Liver (tissue), 9 donors: Measurements from ENCODE around the gene CC2D1B. TPM values are rescaled to one million over a fixed set of nuclear protein-coding genes. Genes with fewer than 3 reads are reported as not detected.

Source experiments
- DNase-seq: peaks from one replicate; pipeline ENCODE4 v3.0.0-alpha.2; 2017; ENCODE audit warnings: low spot score
- H3K27ac ChIP-seq, 2 donors: one replicate each; pipeline ENCODE4 v1.7.0; 2013; ENCODE audit warnings: inconsistent platforms in 2 of 2, low read length in 2 of 2, control low read depth in 1 of 2, low read depth in 1 of 2, mild to moderate bottlenecking in 1 of 2
- H3K27me3 ChIP-seq, 4 donors: one replicate each; pipeline versions ENCODE4 v1.6.1 to v1.7.0; 2013; ENCODE audit warnings: low read length in 3 of 4, inconsistent platforms in 1 of 4, mild to moderate bottlenecking in 1 of 4, moderate library complexity in 1 of 4; ENCODE audit not compliant: control insufficient read depth in 4 of 4, insufficient read depth in 4 of 4
- H3K36me3 ChIP-seq, 4 donors: one replicate each; pipeline versions ENCODE4 v1.6.1 to v1.7.0; 2013; ENCODE audit warnings: low read length in 3 of 4, mild to moderate bottlenecking in 3 of 4, low read depth in 1 of 4, moderate library complexity in 1 of 4; ENCODE audit not compliant: control insufficient read depth in 4 of 4, insufficient read depth in 3 of 4
- H3K4me1 ChIP-seq, 4 donors: one replicate each; pipeline versions ENCODE4 v1.6.1 to v1.7.0; 2013; ENCODE audit warnings: low read length in 3 of 4, mild to moderate bottlenecking in 3 of 4, moderate library complexity in 1 of 4; ENCODE audit not compliant: control insufficient read depth in 4 of 4, insufficient read depth in 4 of 4
- H3K4me3 ChIP-seq, 3 donors: one replicate each; pipeline versions ENCODE4 v1.6.1 to v1.7.0; 2013; ENCODE audit warnings: low read length in 3 of 3, control low read depth in 1 of 3, low read depth in 1 of 3, mild to moderate bottlenecking in 1 of 3
- H3K9ac ChIP-seq, 2 donors: one replicate each; pipeline ENCODE4 v1.7.0; 2013; ENCODE audit warnings: low read length in 2 of 2, mild to moderate bottlenecking in 2 of 2, moderate library complexity in 2 of 2, control low read depth in 1 of 2, low read depth in 1 of 2
- H3K9me3 ChIP-seq, 4 donors: one replicate each; pipeline versions ENCODE4 v1.6.1 to v1.7.0; 2013; ENCODE audit warnings: low read length in 3 of 4; ENCODE audit not compliant: control insufficient read depth in 4 of 4
- CTCF ChIP-seq: fragments of 150-350 bp; IDR thresholded peaks from 2 replicates; pipeline ENCODE4 v1.5.1; 2017; ENCODE audit warnings: improper control_type of control experiment, low read depth, low read length; ENCODE audit not compliant: missing input control
- EGR1 ChIP-seq, 2 donors: IDR thresholded peaks; 2 replicates each; pipeline ENCODE4 v1.6.1; 2016 to 2018; ENCODE audit warnings: antibody characterized with exemption in 2 of 2, low read depth in 2 of 2
- FOXA1 ChIP-seq: IDR thresholded peaks from 2 replicates; pipeline ENCODE4 v1.6.1; 2016; ENCODE audit warnings: antibody characterized with exemption
- FOXA2 ChIP-seq: IDR thresholded peaks from 2 replicates; pipeline ENCODE4 v1.6.1; 2016; ENCODE audit warnings: antibody characterized with exemption
- GABPA ChIP-seq, 2 donors: IDR thresholded peaks in 1 of 2; conservative IDR thresholded peaks in 1 of 2; 2 replicates each; pipeline ENCODE4 v1.6.1; 2016; ENCODE audit warnings: antibody characterized with exemption in 2 of 2, mild to moderate bottlenecking in 1 of 2, moderate library complexity in 1 of 2
- HNF4A ChIP-seq, 2 donors: conservative IDR thresholded peaks; 2 replicates each; pipeline ENCODE4 v1.6.1; 2016; ENCODE audit warnings: antibody characterized with exemption in 2 of 2, mild to moderate bottlenecking in 2 of 2
- HNF4G ChIP-seq: IDR thresholded peaks from 2 replicates; pipeline ENCODE4 v1.6.1; 2016; ENCODE audit warnings: antibody characterized with exemption
- JUND ChIP-seq, 2 donors: IDR thresholded peaks; 2 replicates each; pipeline ENCODE4 v1.6.1; 2016; ENCODE audit warnings: antibody characterized with exemption in 2 of 2
- MAX ChIP-seq: IDR thresholded peaks from 2 replicates; pipeline ENCODE4 v1.6.1; 2016; ENCODE audit warnings: antibody characterized with exemption
- NR2F2 ChIP-seq: IDR thresholded peaks from 2 replicates; pipeline ENCODE4 v1.6.1; 2016; ENCODE audit warnings: antibody characterized with exemption
- RAD21 ChIP-seq, 2 donors: IDR thresholded peaks; 2 replicates each; pipeline ENCODE4 v1.6.1; 2016; ENCODE audit warnings: antibody characterized with exemption in 2 of 2, mild to moderate bottlenecking in 2 of 2
- RXRA ChIP-seq, 2 donors: IDR thresholded peaks; 2 replicates each; pipeline ENCODE4 v1.6.1; 2017 to 2018; ENCODE audit warnings: antibody characterized with exemption in 2 of 2, mild to moderate bottlenecking in 1 of 2
- SP1 ChIP-seq: IDR thresholded peaks from 2 replicates; pipeline ENCODE4 v1.6.1; 2018; ENCODE audit warnings: antibody characterized with exemption, mild to moderate bottlenecking
- TAF1 ChIP-seq: conservative IDR thresholded peaks from 2 replicates; pipeline ENCODE4 v1.6.1; 2016; ENCODE audit warnings: antibody characterized with exemption, mild to moderate bottlenecking
- YY1 ChIP-seq: IDR thresholded peaks from 2 replicates; pipeline ENCODE4 v1.6.1; 2016; ENCODE audit warnings: antibody characterized with exemption, mild to moderate bottlenecking
- ZBTB33 ChIP-seq: IDR thresholded peaks from 2 replicates; pipeline ENCODE4 v1.6.1; 2016; ENCODE audit warnings: antibody characterized with exemption
- WGBS: extraction: QIAGEN DNeasy Blood & Tissue Kit; methylation state at CpG from one replicate; pipeline ENCODE4 v1.1.7; 2013; 5-methylcytosine and 5-hydroxymethylcytosine counted together
- polyA plus RNA-seq, 2 donors: library from polyadenylated mRNA; stranded (reverse) in 1 of 2; unstranded in 1 of 2; fragments of 200-250 nt in 1 of 2; fragments of >200 nt in 1 of 2; fragmentation: Nextera tagmentation in 1 of 2; extraction: Ambion mirVana in 1 of 2; gene quantifications; one replicate each; pipeline versions ENCODE4 v1.2.1 to v1.2.3, GENCODE V29; 2013 to 2015
- total RNA-seq, 2 donors: library from RNA; depleted of rRNA; stranded (reverse); fragments of >200 nt; gene quantifications; one replicate each; pipeline ENCODE4 v1.2.3, GENCODE V29; 2014
- TF ChIP-seq, protein P1 (sequence below): IDR thresholded peaks from 2 replicates; pipeline ENCODE4 v1.6.1; 2016; ENCODE audit warnings: antibody characterized with exemption, mild to moderate bottlenecking
- TF ChIP-seq, protein P2 (sequence below): IDR thresholded peaks from 2 replicates; pipeline ENCODE4 v1.6.1; 2016; ENCODE audit warnings: antibody characterized with exemption
- donor health status: healthy.
- donor health status: healthy.
- donor health status: healthy.
- donor health status: healthy.
- donor health status: healthy.

Gene CC2D1B
- total and polyA plus RNA-seq, 4 donors: 4.5 to 15.7 (median 7.5) TPM

DNA sequence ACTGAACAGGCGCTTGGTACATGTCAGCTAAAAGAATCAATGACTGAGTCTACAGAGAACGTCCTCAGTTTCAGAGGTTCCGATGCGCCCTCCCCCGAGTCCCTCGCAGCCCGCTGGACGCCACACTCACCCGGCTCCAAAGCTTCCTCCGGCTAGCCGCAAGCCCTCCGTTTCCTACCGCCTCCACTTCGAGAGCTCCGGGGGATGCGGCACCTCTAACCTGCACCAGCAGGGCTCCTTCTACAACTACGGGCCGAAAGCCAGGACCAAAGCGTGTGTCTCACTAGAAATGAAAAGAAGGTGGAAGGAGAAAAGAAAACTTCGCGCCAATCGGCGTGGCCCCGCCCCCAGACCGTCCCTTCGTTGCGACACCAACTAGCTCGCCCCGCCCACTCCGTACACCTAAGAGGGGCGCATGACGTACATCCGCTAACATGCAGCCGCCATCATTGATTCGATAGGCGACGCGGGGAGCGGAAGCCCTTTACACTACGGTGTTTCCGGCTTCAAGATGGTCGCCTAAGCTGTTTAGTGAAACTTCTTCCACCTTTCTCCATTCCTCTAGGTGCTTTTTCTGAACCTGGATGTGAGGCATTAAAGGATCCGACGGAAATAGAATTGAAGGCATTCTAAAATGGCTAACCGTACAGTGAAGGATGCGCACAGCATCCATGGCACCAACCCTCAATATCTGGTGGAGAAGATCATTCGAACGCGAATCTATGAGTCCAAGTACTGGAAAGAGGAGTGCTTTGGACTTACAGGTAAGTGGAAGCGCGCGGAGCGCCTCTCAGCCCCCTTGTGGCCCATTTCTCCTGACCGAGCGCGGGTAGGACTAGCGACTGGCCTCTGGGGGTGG lies 38.3 kb upstream of the CC2D1B start, which contains the start of the genes ORC1 and PRPF38A:
Gene ORC1, minus strand, starts transcription at position 308 of the 859 bp plus-strand sequence. CDS start 2,200 bp downstream, outside the sequence.
Gene PRPF38A, plus strand, starts transcription at position 487 of the 859 bp plus-strand sequence. Its CDS starts 148 bp downstream, at position 635.
- TF ChIP-seq HNF4G (no peak), ZBTB33 (peak; percentile 31), RXRA (IDR thresholded peaks at IDR 0.05) (peak; percentile 18 to 20), SP1 (peak; percentile 67), TAF1 (peak; percentile 67), CTCF (no peak), RAD21 (IDR thresholded peaks at IDR 0.05) (peak; percentile 29 to 59), FOXA2 (no peak), FOXA1 (no peak), EGR1 (IDR thresholded peaks at IDR 0.05; ENCODE audit: low read depth in 2 of 2) (peak in 1 of 2 donors; percentile 38), HNF4A (conservative IDR thresholded peaks at IDR 0.05) (peak in 1 of 2 donors; percentile 4), YY1 (peak; percentile 99), NR2F2 (no peak), GABPA (IDR thresholded peaks at IDR 0.05 in 1 of 2, conservative IDR thresholded peaks at IDR 0.05 in 1 of 2) (peak; percentile 96 to 99), MAX (no peak), JUND (IDR thresholded peaks at IDR 0.05) (peak in 1 of 2 donors; percentile 27)
- TF ChIP-seq, protein P1, sequence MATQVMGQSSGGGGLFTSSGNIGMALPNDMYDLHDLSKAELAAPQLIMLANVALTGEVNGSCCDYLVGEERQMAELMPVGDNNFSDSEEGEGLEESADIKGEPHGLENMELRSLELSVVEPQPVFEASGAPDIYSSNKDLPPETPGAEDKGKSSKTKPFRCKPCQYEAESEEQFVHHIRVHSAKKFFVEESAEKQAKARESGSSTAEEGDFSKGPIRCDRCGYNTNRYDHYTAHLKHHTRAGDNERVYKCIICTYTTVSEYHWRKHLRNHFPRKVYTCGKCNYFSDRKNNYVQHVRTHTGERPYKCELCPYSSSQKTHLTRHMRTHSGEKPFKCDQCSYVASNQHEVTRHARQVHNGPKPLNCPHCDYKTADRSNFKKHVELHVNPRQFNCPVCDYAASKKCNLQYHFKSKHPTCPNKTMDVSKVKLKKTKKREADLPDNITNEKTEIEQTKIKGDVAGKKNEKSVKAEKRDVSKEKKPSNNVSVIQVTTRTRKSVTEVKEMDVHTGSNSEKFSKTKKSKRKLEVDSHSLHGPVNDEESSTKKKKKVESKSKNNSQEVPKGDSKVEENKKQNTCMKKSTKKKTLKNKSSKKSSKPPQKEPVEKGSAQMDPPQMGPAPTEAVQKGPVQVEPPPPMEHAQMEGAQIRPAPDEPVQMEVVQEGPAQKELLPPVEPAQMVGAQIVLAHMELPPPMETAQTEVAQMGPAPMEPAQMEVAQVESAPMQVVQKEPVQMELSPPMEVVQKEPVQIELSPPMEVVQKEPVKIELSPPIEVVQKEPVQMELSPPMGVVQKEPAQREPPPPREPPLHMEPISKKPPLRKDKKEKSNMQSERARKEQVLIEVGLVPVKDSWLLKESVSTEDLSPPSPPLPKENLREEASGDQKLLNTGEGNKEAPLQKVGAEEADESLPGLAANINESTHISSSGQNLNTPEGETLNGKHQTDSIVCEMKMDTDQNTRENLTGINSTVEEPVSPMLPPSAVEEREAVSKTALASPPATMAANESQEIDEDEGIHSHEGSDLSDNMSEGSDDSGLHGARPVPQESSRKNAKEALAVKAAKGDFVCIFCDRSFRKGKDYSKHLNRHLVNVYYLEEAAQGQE: peak; percentile 30
- TF ChIP-seq, protein P2, sequence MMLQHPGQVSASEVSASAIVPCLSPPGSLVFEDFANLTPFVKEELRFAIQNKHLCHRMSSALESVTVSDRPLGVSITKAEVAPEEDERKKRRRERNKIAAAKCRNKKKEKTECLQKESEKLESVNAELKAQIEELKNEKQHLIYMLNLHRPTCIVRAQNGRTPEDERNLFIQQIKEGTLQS: peak; percentile 20
- H3K9ac ChIP-seq: peak within 1 kb of the TSS; percentile 65 to 98
- under 1% methylated on average over 57 of the region's 57 CpGs for WGBS
- peak within 1 kb of the TSS; percentile 66 to 100 (median 89) for H3K4me3 ChIP-seq
- H3K9me3 ChIP-seq: no peaks in the 10 kb centered on the region
- peaks cover 2 to 21% (median 12%) of the 10 kb centered on the region in 4 donors for H3K36me3 ChIP-seq
- peaks cover 4 to 27% (median 17%) of the 10 kb centered on the region in 4 donors for H3K4me1 ChIP-seq
- no peaks in the 10 kb centered on the region for H3K27me3 ChIP-seq
- peak; percentile 98 for DNase-seq
- peak within 1 kb of the TSS; percentile 79 to 97 for H3K27ac ChIP-seq
